ENCODE results near the gene OAT. TPM values are rescaled to one million over a fixed set of nuclear protein-coding genes. Genes with fewer than 3 reads are reported as not detected.

OAT gene
- total and polyA plus RNA-seq, 2 of the 4 experiments (the other 2 are of a cell fraction) = 110 to 152 TPM

- Histone ChIP-seq H3K56ac (ENCODE audit: extremely low read depth, insufficient read depth, low read length) (no peak overlapping the region), H3K23ac (ENCODE audit: low read depth, low read length) (no peak overlapping the region), H4K5ac (ENCODE audit: low read depth, low read length) (no peak overlapping the region), H4K91ac (ENCODE audit: insufficient read depth, low read depth, low read length) (no peak overlapping the region), H3K79me1 (ENCODE audit: low read depth in 1 of 2, low read length in 2 of 2) (peaks cover 5% of the 10 kb centered on the region in 2 experiments; a peak in 3 of 4 replicates), H2BK120ac (ENCODE audit: low read depth, low read length) (no peak overlapping the region), H3K27me3 (ENCODE audit: control insufficient read depth, insufficient read depth, low read length) (no peaks in the 10 kb centered on the region; the same call in 1 of the 2 replicates), H2AK5ac (ENCODE audit: low read depth, low read length) (no peak overlapping the region), H4K8ac (ENCODE audit: low read depth in 2 of 2, low read length in 2 of 2) (no peak overlapping the region), H3K9me1 (ENCODE audit: insufficient read depth, low read length) (0 out of 2 replicates have a peak, but pooled peaks cover 2% of the 10 kb centered on the region), H2BK5ac (ENCODE audit: low read depth, low read length, poor library complexity, severe bottlenecking) (no peak overlapping the region), H3K9ac (ENCODE audit: low read depth, low read length) (no peak overlapping the region), H3K27ac (ENCODE audit: insufficient read depth, low read length) (no peak overlapping the region), H2BK15ac (ENCODE audit: low read depth, low read length) (no peak overlapping the region), H2AFZ (replicated peaks; ENCODE audit: low read length, poor library complexity) (no peak overlapping the region), H2BK20ac (ENCODE audit: low read depth, low read length) (no peak overlapping the region), H3K4me2 (ENCODE audit: low read depth, low read length) (no peak overlapping the region), H3K18ac (ENCODE audit: low read depth, low read length) (no peak overlapping the region), H3K4me3 (ENCODE audit: insufficient read depth, low read depth, low read length) (no peak overlapping the region), H3K14ac (replicated peaks; ENCODE audit: low read depth, low read length) (no peak overlapping the region), H3K36me3 (ENCODE audit: control insufficient read depth, insufficient read depth, low read length) (no peaks in the 10 kb centered on the region), H3K9me3 (ENCODE audit: control insufficient read depth, insufficient read depth, low read length) (no peaks in the 10 kb centered on the region), H4K20me1 (ENCODE audit: insufficient read depth, low read length) (no peaks in the 10 kb centered on the region), H2AK9ac (replicated peaks; ENCODE audit: low read depth, low read length, poor library complexity) (peak overlapping the region; percentile 9), H3K4me1 (ENCODE audit: control insufficient read depth, insufficient read depth, low read length) (peaks cover 4% of the 10 kb centered on the region), H3K4ac (ENCODE audit: low read depth, low read length) (no peak overlapping the region)
- BruUV-seq (replicated peaks) = no TSS peak
- no peak for DNase-seq
- no peak for ATAC-seq (ENCODE audit: low read depth)
- dilution Hi-C loops (cut with HindIII; ENCODE audit: low sequenced_read_pairs, unreplicated experiment) (no loop called here), in situ Hi-C loops (cut with MboI; ENCODE audit: low sequenced_read_pairs) (no loop called here), intact Hi-C loops (cut with micrococcal nuclease) (no loop called here)
- CTCF ChIA-PET = no interaction called here
- 82% methylated on average over 9 of the region's 17 CpGs; no CpG with 5 or more reads in 1 of the 2 experiments for WGBS, 2 experiments (ENCODE audit: extremely low coverage in 2 of 2, insufficient read length in 1 of 2)
- TF ChIP-seq NFE2L2 (IDR thresholded peaks at IDR 0.05; ENCODE audit: low read depth, low read length) = no peak
- no peak for TF ChIP-seq FOS (IDR thresholded peaks at IDR 0.05; ENCODE audit: low read depth, low read length)
- TF ChIP-seq MAFK (IDR thresholded peaks at IDR 0.05; ENCODE audit: low read depth, low read length) = no peak
- TF ChIP-seq BHLHE40 (IDR thresholded peaks at IDR 0.05; ENCODE audit: low read depth, low read length) = no peak
- no peak for TF ChIP-seq MAZ (IDR thresholded peaks at IDR 0.05; ENCODE audit: borderline replicate concordance, low read depth, low read length)
- POLR2A ChIA-PET (ENCODE audit: unreplicated experiment) = no interaction called here
Measured at GRCh38 chr10:124465003-124465776, 46.5 kb upstream of the OAT start.
